Measurements from ENCODE around the gene LRRC40. TPM values are rescaled to one million over a fixed set of nuclear protein-coding genes. Genes with fewer than 3 reads are reported as not detected.

The LRRC40 gene
- total RNA-seq, 6 donors from 2014 or later = 7.5 to 18.3 (median 11.3) TPM

DNA sequence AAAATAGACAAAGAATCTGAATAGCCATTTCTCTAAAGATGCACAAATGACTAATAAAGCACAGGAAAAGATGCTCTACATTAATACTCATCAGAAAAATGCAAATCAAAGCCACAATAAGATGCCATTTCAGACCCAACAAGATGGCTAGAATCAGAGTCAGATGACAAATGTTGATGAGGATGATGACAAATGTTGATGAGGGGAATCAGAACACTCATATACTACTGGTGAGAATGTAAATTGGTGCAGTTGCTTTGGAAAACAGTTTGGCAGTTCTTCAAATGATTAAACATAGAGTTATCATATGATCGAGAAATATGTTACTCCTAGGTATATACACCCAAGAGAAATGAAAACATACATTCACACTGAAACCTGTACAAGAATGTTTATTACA, 33.9 kb downstream of the LRRC40 start:
- DNase-seq (no peak), ATAC-seq (ENCODE audit: low FRiP score in 2 of 2) (no peak)
- no peaks in the 10 kb centered on the region for H3K27me3 ChIP-seq
- TF ChIP-seq EP300 (IDR thresholded peaks at IDR 0.05) (no peak), CTCF (IDR thresholded peaks at IDR 0.05) (no peak), POLR2A (IDR thresholded peaks at IDR 0.05) (no peak), POLR2AphosphoS5 (IDR thresholded peaks at IDR 0.05) (no peak)
- no peak overlapping the region for H3K4me3 ChIP-seq
- no peak overlapping the region for H3K27ac ChIP-seq
- WGBS, 2 donors = 88 to 100% methylated on average over 1 of the region's 1 CpG
- H3K9me3 ChIP-seq = no peaks in the 10 kb centered on the region
- H3K36me3 ChIP-seq = peaks cover 0 to 33% (median 0%) of the 10 kb centered on the region in 4 donors
- no peaks in the 10 kb centered on the region for H3K4me1 ChIP-seq

GRCh38 chr1:70169018-70169839, 36.1 kb downstream of the LRRC40 start:
- no peak for DNase-seq
- Histone ChIP-seq H3K27ac (no peak overlapping the region), H3K27me3 (no peaks in the 10 kb centered on the region), H3K4me3 (no peak overlapping the region), H3K9me3 (no peaks in the 10 kb centered on the region), H3K4me1 (no peaks in the 10 kb centered on the region), H3K36me3 (peaks cover 0 to 18% (median 0%) of the 10 kb centered on the region in 4 donors)
- no peak for TF ChIP-seq EP300 (IDR thresholded peaks at IDR 0.05)
- TF ChIP-seq POLR2AphosphoS5 (IDR thresholded peaks at IDR 0.05) = no peak
- TF ChIP-seq POLR2A (IDR thresholded peaks at IDR 0.05) = no peak
- TF ChIP-seq CTCF (IDR thresholded peaks at IDR 0.05) = no peak
- ATAC-seq (ENCODE audit: low FRiP score in 2 of 2) = no peak
- WGBS, 2 donors = 85 to 90% methylated on average over 5 of the region's 5 CpGs

- Histone ChIP-seq H3K27me3 (no peaks in the 10 kb centered on the region), H3K36me3 (peaks cover 0 to 14% (median 2%) of the 10 kb centered on the region in 4 donors), H3K4me3 (no peak overlapping the region), H3K9me3 (no peaks in the 10 kb centered on the region), H3K4me1 (no peaks in the 10 kb centered on the region), H3K27ac (no peak overlapping the region)
- ATAC-seq (ENCODE audit: low FRiP score in 2 of 2) (no peak), DNase-seq (no peak)
- TF ChIP-seq EP300 (IDR thresholded peaks at IDR 0.05) (no peak), POLR2AphosphoS5 (IDR thresholded peaks at IDR 0.05) (no peak), CTCF (IDR thresholded peaks at IDR 0.05) (no peak), POLR2A (IDR thresholded peaks at IDR 0.05) (no peak)
Measured at GRCh38 chr1:70168283-70168682, 37.1 kb downstream of the LRRC40 start.

DNA sequence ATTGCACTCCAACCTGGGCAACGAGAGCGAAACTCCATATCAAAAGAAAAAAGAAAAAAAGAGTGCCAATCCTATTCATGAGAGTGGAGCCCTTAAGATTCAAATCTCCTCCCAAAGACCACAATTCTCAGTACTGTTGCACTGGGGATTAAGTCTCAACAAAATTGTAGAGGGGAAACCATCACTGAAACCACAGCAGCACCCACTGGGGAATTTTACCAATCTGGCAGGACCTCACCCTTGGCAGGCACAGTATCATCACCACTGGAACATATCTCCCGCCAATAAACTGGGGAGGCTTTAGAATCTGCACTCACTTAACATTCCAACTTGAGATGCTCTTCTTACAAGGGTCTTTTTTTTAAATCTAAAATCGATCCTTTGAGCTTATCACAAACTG, 41.0 kb downstream of the LRRC40 start:
- no peaks in the 10 kb centered on the region for H3K27me3 ChIP-seq
- no peaks in the 10 kb centered on the region for H3K4me1 ChIP-seq
- peaks cover 0 to 14% (median 2%) of the 10 kb centered on the region in 4 donors for H3K36me3 ChIP-seq
- 94 to 97% methylated on average over 4 of the region's 4 CpGs for WGBS, 2 donors
- no peak for TF ChIP-seq POLR2AphosphoS5 (IDR thresholded peaks at IDR 0.05)
- no peak for ATAC-seq (ENCODE audit: low FRiP score in 2 of 2)
- DNase-seq = no peak
- no peaks in the 10 kb centered on the region for H3K9me3 ChIP-seq
- H3K4me3 ChIP-seq = no peak overlapping the region
- H3K27ac ChIP-seq = no peak overlapping the region

DNA sequence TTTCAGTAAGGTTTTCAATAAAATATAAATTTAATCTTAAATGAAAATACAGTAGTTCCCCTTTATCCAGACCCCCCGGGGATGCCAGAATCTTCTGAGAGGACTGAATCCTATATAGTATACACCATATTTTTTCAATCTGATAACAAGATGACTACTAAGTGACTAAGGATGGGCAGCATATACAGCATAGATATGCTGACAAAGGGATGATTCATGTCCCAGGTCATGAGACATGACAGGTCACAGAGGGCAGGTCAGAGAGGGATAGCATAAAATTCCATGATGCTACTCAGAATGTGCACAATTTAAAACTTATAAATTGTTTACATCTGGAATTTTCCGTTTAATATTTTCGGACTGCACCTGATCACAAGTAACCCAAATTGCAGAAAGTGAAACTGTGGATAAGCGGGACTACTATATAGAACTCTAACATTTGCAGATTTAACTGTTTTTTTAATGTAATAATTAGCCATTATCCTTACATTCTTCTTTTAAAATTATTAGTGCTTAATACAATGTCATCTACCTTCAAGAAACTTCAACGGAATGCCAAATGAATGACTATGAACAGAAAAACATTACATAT, 48.8 kb downstream of the LRRC40 start:
- TF ChIP-seq CTCF (IDR thresholded peaks at IDR 0.05) (no peak), POLR2A (IDR thresholded peaks at IDR 0.05) (no peak), POLR2AphosphoS5 (IDR thresholded peaks at IDR 0.05) (no peak), EP300 (IDR thresholded peaks at IDR 0.05) (no peak)
- Histone ChIP-seq H3K36me3 (peaks cover 0 to 36% (median 0%) of the 10 kb centered on the region in 4 donors), H3K4me3 (no peak overlapping the region), H3K4me1 (no peaks in the 10 kb centered on the region), H3K27me3 (no peaks in the 10 kb centered on the region), H3K9me3 (no peaks in the 10 kb centered on the region), H3K27ac (no peak overlapping the region)
- WGBS, 2 donors = 96 to 98% methylated on average over 5 of the region's 5 CpGs
- DNase-seq (no peak), ATAC-seq (ENCODE audit: low FRiP score in 2 of 2) (no peak)
